ENCODE measurements around the gene ADAMTSL3. TPM values are rescaled to one million over a fixed set of nuclear protein-coding genes. Genes with fewer than 3 reads are reported as not detected.

Gene ADAMTSL3
- total and polyA plus RNA-seq, 2 of the 8 experiments (the other 6 are each of a cell fraction or from before 2014, with no cell fraction given), result 0.35 to 1.4 TPM

DNA sequence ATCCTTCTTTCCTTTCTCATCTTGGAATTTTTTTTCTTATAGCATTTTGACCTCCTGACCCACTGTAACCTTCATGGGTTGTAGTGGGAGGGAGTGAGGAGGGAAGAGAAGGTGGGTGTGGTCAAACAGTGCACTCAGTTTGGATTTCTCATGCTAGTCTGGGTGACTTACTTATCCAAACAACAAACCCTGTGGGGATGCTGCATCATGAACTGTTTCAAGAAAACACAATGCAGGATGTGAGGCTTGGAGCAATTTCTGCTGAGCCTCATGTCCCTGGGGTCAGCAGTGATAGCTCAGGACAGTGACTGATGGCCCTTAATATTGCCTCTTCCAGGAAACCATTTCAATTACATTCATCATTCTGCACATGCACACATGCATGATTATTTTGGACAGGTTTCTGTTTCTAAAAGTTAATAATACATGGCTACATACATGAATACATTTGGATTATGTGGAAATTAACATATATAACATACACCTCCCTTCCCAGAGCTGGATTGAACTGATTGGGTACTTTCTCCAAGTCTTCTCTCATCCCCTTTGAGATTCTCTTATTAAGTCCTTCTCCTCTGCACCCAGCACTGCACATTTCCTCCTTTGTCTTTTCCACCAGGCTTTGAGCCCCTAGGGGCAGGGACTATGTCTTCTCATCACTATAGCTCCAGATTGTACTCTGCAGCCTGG, 61.2 kb downstream of the ADAMTSL3 start:
- no peak overlapping the region for H3K14ac ChIP-seq (ENCODE audit: insufficient read length)
- no peak overlapping the region for H2BK5ac ChIP-seq (ENCODE audit: low read depth, low read length)
- no peak overlapping the region for H3K4me2 ChIP-seq (ENCODE audit: insufficient read depth in 1 of 2, low read depth in 2 of 2, low read length in 2 of 2)
- H3K18ac ChIP-seq (ENCODE audit: extremely low read depth, low read length), result no peak overlapping the region
- no peaks in the 10 kb centered on the region for H3K23me2 ChIP-seq (ENCODE audit: low read depth, low read length)
- no peak overlapping the region for H3K27ac ChIP-seq (ENCODE audit: low read depth, low read length)
- no peak overlapping the region for H2BK12ac ChIP-seq (ENCODE audit: low read depth, low read length)
- H3K27me3 ChIP-seq (replicated peaks in 1 of 4; ENCODE audit: control insufficient read depth in 3 of 4, extremely low read depth in 1 of 4, insufficient read depth in 3 of 4, low read length in 3 of 4), result no peaks in the 10 kb centered on the region
- H4K91ac ChIP-seq (replicated peaks; ENCODE audit: insufficient read length, low read length), result no peak overlapping the region
- H3K9ac ChIP-seq (replicated peaks in 1 of 4; ENCODE audit: extremely low read depth in 1 of 4, low read depth in 3 of 4, low read length in 3 of 4), result no peak overlapping the region
- no peak overlapping the region; the same call in 1 of the 2 replicates for H2BK20ac ChIP-seq (ENCODE audit: low read length)
- H2BK15ac ChIP-seq (ENCODE audit: low read length), result no peak overlapping the region
- H2AFZ ChIP-seq (ENCODE audit: low read length), result no peak overlapping the region
- no peaks in the 10 kb centered on the region for H3K4me1 ChIP-seq (replicated peaks in 1 of 4; ENCODE audit: control insufficient read depth in 3 of 4, insufficient read depth in 4 of 4, low read length in 3 of 4)
- no peaks in the 10 kb centered on the region for H3K36me3 ChIP-seq (ENCODE audit: control insufficient read depth in 2 of 4, insufficient read depth in 4 of 4, low read length in 3 of 4)
- ChIA-PET CTCF (ENCODE audit: partially characterized antibody) (interaction anchor here (1.5 to 1.7 kb wide), 2 partner anchors 13 to 320 kb away, joined by 4 to 6 read pairs; no protein-coding TSS in a partner anchor), POLR2A (ENCODE audit: partially characterized antibody) (no interaction called here)
- no peak overlapping the region for H3K23ac ChIP-seq (ENCODE audit: insufficient read length)
- FAIRE-seq (no peak), DNase-seq (ENCODE audit: low read depth in 1 of 2, low spot score in 2 of 2) (no peak)
- H3K4me3 ChIP-seq (ENCODE audit: extremely low read depth in 1 of 4, insufficient read depth in 2 of 4, low read depth in 3 of 4, low read length in 4 of 4), result no peak overlapping the region
- H3K9me3 ChIP-seq (ENCODE audit: insufficient read depth in 2 of 2, low read depth in 1 of 2, low read length in 1 of 2), result no peaks in the 10 kb centered on the region
- H3K4ac ChIP-seq (replicated peaks; ENCODE audit: insufficient read length, low read depth, low read length), result no peak overlapping the region
- no peak overlapping the region for H4K8ac ChIP-seq (ENCODE audit: extremely low read depth, insufficient read depth, low read length)
- no peak overlapping the region for H2AK5ac ChIP-seq (ENCODE audit: low read depth, low read length)
- no peaks in the 10 kb centered on the region for H3K79me2 ChIP-seq (ENCODE audit: control insufficient read depth in 1 of 2, insufficient read depth in 2 of 2, low read length in 2 of 2)
- H3K79me1 ChIP-seq (ENCODE audit: low read depth, low read length), result no peaks in the 10 kb centered on the region
- H4K20me1 ChIP-seq (replicated peaks in 1 of 2; ENCODE audit: control insufficient read depth in 1 of 2, insufficient read depth in 2 of 2, low read length in 2 of 2), result no peaks in the 10 kb centered on the region
- H2BK120ac ChIP-seq (replicated peaks; ENCODE audit: low read depth, low read length), result no peak overlapping the region
- H3K56ac ChIP-seq (replicated peaks; ENCODE audit: insufficient read length, low read depth, low read length), result no peak overlapping the region
- no peak overlapping the region for H4K5ac ChIP-seq (ENCODE audit: insufficient read length, low read depth, low read length)
- TF ChIP-seq KDM1A (IDR thresholded peaks at IDR 0.05; ENCODE audit: borderline replicate concordance, low read length) (no peak), GTF2F1 (IDR thresholded peaks at IDR 0.05; ENCODE audit: borderline replicate concordance, low read depth, low read length) (no peak), TAF1 (IDR thresholded peaks at IDR 0.05; ENCODE audit: low read depth, low read length) (no peak), SP2 (IDR thresholded peaks at IDR 0.05; ENCODE audit: low read length) (no peak)
